Aorta (tissue), 5 donors: ENCODE measurements around the gene PACS2. TPM values are rescaled to one million over a fixed set of nuclear protein-coding genes. Genes with fewer than 3 reads are reported as not detected.

ENCODE experiments used
- ATAC-seq: fragments of 200-7000 bp; cut with Tn5 transposase; one replicate; pipeline ENCODE4 v1.9.1; 2022; ENCODE audit warnings: moderate library complexity; ENCODE audit not compliant: low FRiP score
- DNase-seq, 2 donors: peaks; one replicate each; pipeline ENCODE4 v3.0.0-alpha.2; 2020
- H3K27ac ChIP-seq, 2 donors: one replicate each; pipeline ENCODE4 v1.5.1; 2013; ENCODE audit warnings: low read length in 2 of 2, mild to moderate bottlenecking in 2 of 2, moderate library complexity in 2 of 2, control low read depth in 1 of 2, inconsistent platforms in 1 of 2, low read depth in 1 of 2
- H3K27me3 ChIP-seq, 2 donors: one replicate each; pipeline ENCODE4 v1.6.1; 2013; ENCODE audit warnings: control low read depth in 1 of 2, low read length in 1 of 2, mild to moderate bottlenecking in 1 of 2, moderate library complexity in 1 of 2; ENCODE audit not compliant: insufficient read depth in 2 of 2, control insufficient read depth in 1 of 2
- H3K36me3 ChIP-seq, 2 donors: one replicate each; pipeline ENCODE4 v1.6.1; 2013; ENCODE audit warnings: control low read depth in 1 of 2, low read length in 1 of 2, mild to moderate bottlenecking in 1 of 2; ENCODE audit not compliant: insufficient read depth in 2 of 2, control insufficient read depth in 1 of 2
- H3K4me1 ChIP-seq, 2 donors: one replicate each; pipeline ENCODE4 v1.6.1; 2013; ENCODE audit warnings: low read length in 2 of 2, control low read depth in 1 of 2, mild to moderate bottlenecking in 1 of 2, moderate library complexity in 1 of 2; ENCODE audit not compliant: insufficient read depth in 2 of 2, control insufficient read depth in 1 of 2
- H3K4me3 ChIP-seq, 2 donors: one replicate each; pipeline ENCODE4 v1.5.1; 2013; ENCODE audit warnings: low read length in 2 of 2, control low read depth in 1 of 2, mild to moderate bottlenecking in 1 of 2
- H3K9me3 ChIP-seq: one replicate; pipeline ENCODE4 v1.6.1; 2013; ENCODE audit warnings: mild to moderate bottlenecking, low read length; ENCODE audit not compliant: control insufficient read depth
- WGBS, 2 donors: extraction: QIAGEN DNeasy Blood & Tissue Kit; methylation state at CpG; one replicate each; pipeline ENCODE4 v1.1.7; 2013; 5-methylcytosine and 5-hydroxymethylcytosine counted together
- intact Hi-C, 2 donors: fragments of 100-400 bp; cut with DNase I; formaldehyde crosslinking; loops; one replicate each; pipeline versions ENCODE4 v1.14.2 to v1.15.0; 2022
- polyA plus RNA-seq, 2 donors: library from polyadenylated mRNA; stranded (reverse); fragments of 200-250 nt; gene quantifications; one replicate each; pipeline ENCODE4 v1.2.3, GENCODE V29; 2013
- total RNA-seq, 2 donors: library from RNA; stranded (reverse); fragmentation: NEBNext Ultra II Directional; extraction: Animal tissue kit (Norgen Biotek cat#: 25700); gene quantifications; one replicate each; pipeline ENCODE4 v1.2.1, GENCODE V29; 2021
- donor health status: healthy with polysubstance abuse.
- donor health status: Bipolar disorder and iron deficiency.
- donor health status: DM: no; HTN: no; CAD: no.
- donor health status: DM: no; HTN: no; CAD: no.
- donor health status: DM: yes; HTN: yes; CAD: no.

Gene PACS2
- total and polyA plus RNA-seq, 4 donors: 17.2 to 140 (median 84.9) TPM

- Histone ChIP-seq H3K9me3 (no peaks in the 10 kb centered on the region), H3K4me1 (no peaks in the 10 kb centered on the region), H3K27me3 (no peaks in the 10 kb centered on the region), H3K36me3 (no peaks in the 10 kb centered on the region), H3K4me3 (no peak overlapping the region), H3K27ac (no peak overlapping the region)
- no peak for DNase-seq
- 88 to 89% methylated on average over 12 of the region's 12 CpGs for WGBS, 2 donors
- no peak for ATAC-seq
- intact Hi-C loops: no loop called here
Measured at GRCh38 chr14:105432657-105433056, 118.1 kb downstream of the PACS2 start.

GRCh38 chr14:105433161-105433605 is 118.6 kb downstream of the PACS2 start:
- intact Hi-C loops: no loop called here
- Histone ChIP-seq H3K4me3 (no peak overlapping the region), H3K9me3 (no peaks in the 10 kb centered on the region), H3K27ac (no peak overlapping the region), H3K4me1 (no peaks in the 10 kb centered on the region), H3K27me3 (no peaks in the 10 kb centered on the region), H3K36me3 (no peaks in the 10 kb centered on the region)
- DNase-seq (no peak), ATAC-seq (peak; percentile 19)
- WGBS, 2 donors: 77 to 80% methylated on average over 17 of the region's 17 CpGs

- Histone ChIP-seq H3K4me3 (no peak overlapping the region), H3K9me3 (no peaks in the 10 kb centered on the region), H3K36me3 (no peaks in the 10 kb centered on the region), H3K27me3 (no peaks in the 10 kb centered on the region), H3K27ac (no peak overlapping the region), H3K4me1 (no peaks in the 10 kb centered on the region)
- no peak for DNase-seq
- intact Hi-C loops: no loop called here
- ATAC-seq: no peak
- WGBS, 2 donors: 50 to 58% methylated on average over 12 of the region's 12 CpGs
Measured at GRCh38 chr14:105436402-105436801, 121.9 kb downstream of the PACS2 start.

GRCh38 chr14:105436891-105437722 is 122.6 kb downstream of the PACS2 start:
- Histone ChIP-seq H3K4me1 (no peaks in the 10 kb centered on the region), H3K27ac (no peak overlapping the region), H3K27me3 (no peaks in the 10 kb centered on the region), H3K4me3 (no peak overlapping the region), H3K36me3 (no peaks in the 10 kb centered on the region), H3K9me3 (no peaks in the 10 kb centered on the region)
- WGBS, 2 donors: 86 to 88% methylated on average over 30 to 31 of the region's 31 CpGs
- DNase-seq (no peak), ATAC-seq (peak; percentile 26)
- intact Hi-C loops: no loop called here

GRCh38 chr14:105437723-105438500 is 123.4 kb downstream of the PACS2 start:
- intact Hi-C loops: no loop called here
- Histone ChIP-seq H3K36me3 (peaks cover 0 to 1% of the 10 kb centered on the region in 2 donors), H3K9me3 (no peaks in the 10 kb centered on the region), H3K4me3 (no peak overlapping the region), H3K4me1 (no peaks in the 10 kb centered on the region), H3K27ac (no peak overlapping the region), H3K27me3 (no peaks in the 10 kb centered on the region)
- ATAC-seq: no peak
- DNase-seq: no peak
- 88 to 89% methylated on average over 18 of the region's 18 CpGs for WGBS, 2 donors

GRCh38 chr14:105439179-105439578 is 124.6 kb downstream of the PACS2 start:
- intact Hi-C loops: no loop called here
- Histone ChIP-seq H3K27me3 (no peaks in the 10 kb centered on the region), H3K36me3 (peaks cover 0 to 1% of the 10 kb centered on the region in 2 donors), H3K9me3 (no peaks in the 10 kb centered on the region), H3K27ac (no peak overlapping the region), H3K4me3 (no peak overlapping the region), H3K4me1 (no peaks in the 10 kb centered on the region)
- WGBS, 2 donors: 87 to 90% methylated on average over 11 of the region's 11 CpGs
- ATAC-seq (no peak), DNase-seq (no peak)

GRCh38 chr14:105439710-105440553 is 125.4 kb downstream of the PACS2 start:
- no peak overlapping the region for H3K4me3 ChIP-seq
- no peak overlapping the region for H3K27ac ChIP-seq
- DNase-seq: no peak
- 81 to 86% methylated on average over 30 to 33 of the region's 33 CpGs for WGBS, 2 donors
- ATAC-seq: peak; percentile 24
- no peaks in the 10 kb centered on the region for H3K27me3 ChIP-seq
- intact Hi-C loops: loop anchor here in 1 of 2 donors (10.0 kb wide), 1 partner anchor 65 kb away; no protein-coding TSS in a partner anchor
- H3K4me1 ChIP-seq: no peaks in the 10 kb centered on the region
- H3K36me3 ChIP-seq: peaks cover 0 to 1% of the 10 kb centered on the region in 2 donors
- H3K9me3 ChIP-seq: no peaks in the 10 kb centered on the region

GRCh38 chr14:105440554-105440900 is 126.0 kb downstream of the PACS2 start:
- H3K4me1 ChIP-seq: no peaks in the 10 kb centered on the region
- intact Hi-C loops: loop anchor here in 1 of 2 donors (10.0 kb wide), 1 partner anchor 66 kb away; no protein-coding TSS in a partner anchor
- 90% methylated on average over 15 of the region's 15 CpGs for WGBS, 2 donors
- no peak overlapping the region for H3K4me3 ChIP-seq
- no peak overlapping the region for H3K27ac ChIP-seq
- no peaks in the 10 kb centered on the region for H3K9me3 ChIP-seq
- peaks cover 0 to 1% of the 10 kb centered on the region in 2 donors for H3K36me3 ChIP-seq
- H3K27me3 ChIP-seq: no peaks in the 10 kb centered on the region
- DNase-seq (no peak), ATAC-seq (peak; percentile 4)
